ENCODE results near the gene KCNQ1.

- TF ChIP-seq CTCF (conservative IDR thresholded peaks at IDR 0.05 in 1 of 2, IDR thresholded peaks at IDR 0.05 in 1 of 2; ENCODE audit: low read depth in 1 of 2, low read length in 2 of 2), result no peak
- no peak for TF ChIP-seq EZH2 (IDR thresholded peaks at IDR 0.05; ENCODE audit: low read length, missing control alignments)
Measured at GRCh38 chr11:2768471-2769408, 323.9 kb downstream of the KCNQ1 start.

Data from fibroblast of lung (primary cell).